ENCODE data around the gene SYCE1L.

- TF ChIP-seq CTCF (IDR thresholded peaks at IDR 0.05) = no peak
- TF ChIP-seq EZH2 (IDR thresholded peaks at IDR 0.05; ENCODE audit: borderline replicate concordance, insufficient read depth, low read depth, low read length, poor library complexity, severe bottlenecking) = no peak
Observed at GRCh38 chr16:77250400-77250799, 51.2 kb downstream of the SYCE1L start.
